ENCODE data around the gene CCDC89. TPM values are rescaled to one million over a fixed set of nuclear protein-coding genes. Genes with fewer than 3 reads are reported as not detected.

CCDC89 gene
- total and polyA plus RNA-seq, 2 of the 13 experiments (the other 11 are each of a cell fraction or from before 2014, with no cell fraction given) = 0.13 to 0.38 TPM

GRCh38 chr11:85647604-85648299 lies 38.2 kb downstream of the CCDC89 start, which contains the start of gene TMEM126A (continued):
- no peak; the same call in 1 of the 2 replicates for TF ChIP-seq ZBED4 (CRISPR knock-in tag; IDR thresholded peaks at IDR 0.05; ENCODE audit: borderline replicate concordance)
- no peak for TF ChIP-seq MTF1 (CRISPR knock-in tag; IDR thresholded peaks at IDR 0.05)
- TF ChIP-seq SPEN (CRISPR knock-in tag; IDR thresholded peaks at IDR 0.05; ENCODE audit: low read depth) = peak; percentile 82
- TF ChIP-seq PBX2 (CRISPR knock-in tag; IDR thresholded peaks at IDR 0.05) = no peak
- peak; percentile 78 for TF ChIP-seq ZNF614 (CRISPR knock-in tag; IDR thresholded peaks at IDR 0.05; ENCODE audit: borderline replicate concordance)
- TF ChIP-seq ZNF331 (CRISPR knock-in tag; IDR thresholded peaks at IDR 0.05) = peak; percentile 53
- TF ChIP-seq ZNF460 (CRISPR knock-in tag; IDR thresholded peaks at IDR 0.05; ENCODE audit: borderline replicate concordance) = peak; percentile 9; the same call in 1 of the 2 replicates
- peak; percentile 74; the same call in 1 of the 2 replicates for TF ChIP-seq ZIK1 (CRISPR knock-in tag; IDR thresholded peaks at IDR 0.05; ENCODE audit: borderline replicate concordance, low read depth)
- TF ChIP-seq ZNF546 (CRISPR knock-in tag; conservative IDR thresholded peaks at IDR 0.05) = no peak
- TF ChIP-seq XRCC5 (optimal IDR thresholded peaks at IDR 0.05; ENCODE audit: low read length) = peak; percentile 82
- no peak for TF ChIP-seq RAD21 (CRISPR knock-in tag; IDR thresholded peaks at IDR 0.05)
- TF ChIP-seq ZSCAN31 (CRISPR knock-in tag; IDR thresholded peaks at IDR 0.05; ENCODE audit: low read depth) = peak; percentile 78
- no peak for TF ChIP-seq ZBTB40 (IDR thresholded peaks at IDR 0.05)
- peak; percentile 60; the same call in 1 of the 2 replicates for TF ChIP-seq ZBTB40 (CRISPR knock-in tag; IDR thresholded peaks at IDR 0.05)

Data from HepG2 (cell line).